GM12891 (cell line): ENCODE results near the gene ELF4.

Source experiments
- POLR2A ChIP-seq: IDR thresholded peaks from 2 replicates; pipeline ENCODE4 v1.6.1; 2011; ENCODE audit warnings: low read depth, low read length, control low read depth
- POLR2AphosphoS5 ChIP-seq: IDR thresholded peaks from 2 replicates; pipeline ENCODE4 v1.6.1; 2011; ENCODE audit warnings: low read depth, low read length, control low read depth

DNA sequence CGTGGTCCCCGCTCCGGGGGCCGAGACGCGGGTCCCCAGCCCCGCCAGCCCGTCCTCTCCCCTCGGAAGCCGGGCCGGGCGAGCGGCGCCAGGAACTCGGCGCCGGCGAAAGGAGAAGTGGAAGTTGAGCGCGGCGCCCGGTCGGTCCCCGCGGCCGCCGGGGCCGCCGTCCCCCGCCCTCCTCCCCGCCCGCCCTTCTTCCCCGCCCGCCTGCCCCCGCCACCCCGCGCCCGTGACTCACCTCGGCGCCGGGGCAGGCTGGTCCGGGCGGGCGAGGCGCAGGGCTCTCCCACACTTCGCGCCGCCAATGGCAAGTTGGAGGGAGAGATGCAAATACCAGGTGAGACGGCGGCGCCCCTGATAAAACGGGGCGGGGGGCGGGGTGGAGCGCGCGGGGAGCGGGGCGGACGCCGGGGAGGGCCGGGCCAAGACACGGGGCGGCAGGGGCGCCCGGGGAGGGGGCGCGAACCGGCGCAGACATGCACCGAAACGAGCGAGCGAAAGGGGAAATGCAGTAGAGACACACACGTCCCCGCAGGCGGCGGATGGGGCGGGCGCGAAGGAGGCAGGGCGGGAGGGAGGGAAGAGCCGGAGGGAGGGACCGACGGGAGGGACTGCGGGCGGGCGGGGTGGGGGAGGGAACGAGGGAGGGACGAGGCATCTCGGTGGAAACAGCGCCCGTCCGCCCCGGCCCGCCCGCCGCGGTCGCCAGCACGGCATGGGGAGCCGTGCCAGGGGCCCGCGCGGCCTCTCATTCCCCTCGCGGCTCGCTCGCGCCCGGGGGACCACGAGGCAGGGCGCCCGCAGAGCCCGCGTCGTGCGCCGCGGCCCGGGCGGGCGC lies at the start of gene ELF4:
- no peak for TF ChIP-seq POLR2A
- TF ChIP-seq POLR2AphosphoS5, result no peak
